ENCODE results near the gene ONECUT3. TPM values are rescaled to one million over a fixed set of nuclear protein-coding genes. Genes with fewer than 3 reads are reported as not detected.

The ONECUT3 gene
- total and polyA plus RNA-seq, 4 donors, result not detected

GRCh38 chr19:1762243-1763117 is 9.2 kb downstream of the ONECUT3 start:
- Histone ChIP-seq H3K27me3 (ENCODE audit: control insufficient read depth in 4 of 4, insufficient read depth in 4 of 4, low read length in 3 of 4) (peaks cover 15 to 26% (median 18%) of the 10 kb centered on the region in 4 donors), H3K4me1 (ENCODE audit: control insufficient read depth in 4 of 4, insufficient read depth in 4 of 4, low read length in 3 of 4) (peaks cover 0 to 2% (median under 1%) of the 10 kb centered on the region in 4 donors), H3K36me3 (ENCODE audit: control insufficient read depth in 4 of 4, insufficient read depth in 3 of 4, low read depth in 1 of 4, low read length in 3 of 4) (no peaks in the 10 kb centered on the region), H3K4me3 (ENCODE audit: low read depth in 1 of 3, low read length in 3 of 3) (no peak overlapping the region), H3K9me3 (ENCODE audit: control insufficient read depth in 4 of 4, low read length in 3 of 4) (no peaks in the 10 kb centered on the region), H3K27ac (ENCODE audit: low read depth in 1 of 2, low read length in 2 of 2) (no peak overlapping the region), H3K9ac (ENCODE audit: low read depth in 1 of 2, low read length in 2 of 2) (no peak overlapping the region)
- no peak for DNase-seq (ENCODE audit: low spot score)
- WGBS, result 17% methylated on average over 56 of the region's 56 CpGs
- TF ChIP-seq RAD21 (IDR thresholded peaks at IDR 0.05), result no peak

- Histone ChIP-seq H3K4me1 (ENCODE audit: control insufficient read depth in 4 of 4, insufficient read depth in 4 of 4, low read length in 3 of 4) (no peaks in the 10 kb centered on the region), H3K36me3 (ENCODE audit: control insufficient read depth in 4 of 4, insufficient read depth in 3 of 4, low read depth in 1 of 4, low read length in 3 of 4) (no peaks in the 10 kb centered on the region), H3K9me3 (ENCODE audit: control insufficient read depth in 4 of 4, low read length in 3 of 4) (no peaks in the 10 kb centered on the region), H3K9ac (ENCODE audit: low read depth in 1 of 2, low read length in 2 of 2) (no peak overlapping the region), H3K27me3 (ENCODE audit: control insufficient read depth in 4 of 4, insufficient read depth in 4 of 4, low read length in 3 of 4) (peaks cover 12 to 19% (median 15%) of the 10 kb centered on the region in 4 donors), H3K27ac (ENCODE audit: low read depth in 1 of 2, low read length in 2 of 2) (no peak overlapping the region), H3K4me3 (ENCODE audit: low read depth in 1 of 3, low read length in 3 of 3) (no peak overlapping the region)
- 18% methylated on average over 39 of the region's 39 CpGs for WGBS
- TF ChIP-seq ATF3 (IDR thresholded peaks at IDR 0.05), result no peak
- DNase-seq (ENCODE audit: low spot score), result no peak
Observed at GRCh38 chr19:1763648-1764639, 10.6 kb downstream of the ONECUT3 start.

GRCh38 chr19:1764729-1765128 is 11.4 kb downstream of the ONECUT3 start:
- Histone ChIP-seq H3K4me1 (ENCODE audit: control insufficient read depth in 4 of 4, insufficient read depth in 4 of 4, low read length in 3 of 4) (no peaks in the 10 kb centered on the region), H3K27ac (ENCODE audit: low read depth in 1 of 2, low read length in 2 of 2) (no peak overlapping the region), H3K4me3 (ENCODE audit: low read depth in 1 of 3, low read length in 3 of 3) (no peak overlapping the region), H3K36me3 (ENCODE audit: control insufficient read depth in 4 of 4, insufficient read depth in 3 of 4, low read depth in 1 of 4, low read length in 3 of 4) (no peaks in the 10 kb centered on the region), H3K27me3 (ENCODE audit: control insufficient read depth in 4 of 4, insufficient read depth in 4 of 4, low read length in 3 of 4) (peaks cover 11 to 17% (median 13%) of the 10 kb centered on the region in 4 donors), H3K9ac (ENCODE audit: low read depth in 1 of 2, low read length in 2 of 2) (no peak overlapping the region), H3K9me3 (ENCODE audit: control insufficient read depth in 4 of 4, low read length in 3 of 4) (no peaks in the 10 kb centered on the region)
- DNase-seq (ENCODE audit: low spot score), result no peak
- 17% methylated on average over 15 of the region's 15 CpGs for WGBS
- TF ChIP-seq RAD21 (IDR thresholded peaks at IDR 0.05) (no peak), SP1 (IDR thresholded peaks at IDR 0.05) (no peak), JUND (IDR thresholded peaks at IDR 0.05) (no peak), RXRA (IDR thresholded peaks at IDR 0.05) (no peak), TAF1 (conservative IDR thresholded peaks at IDR 0.05) (no peak), MAX (IDR thresholded peaks at IDR 0.05) (no peak), GABPA (IDR thresholded peaks at IDR 0.05 in 1 of 2, conservative IDR thresholded peaks at IDR 0.05 in 1 of 2) (no peak), REST (IDR thresholded peaks at IDR 0.05) (no peak), FOXA1 (IDR thresholded peaks at IDR 0.05) (no peak), NR2F2 (IDR thresholded peaks at IDR 0.05) (no peak), CTCF (IDR thresholded peaks at IDR 0.05; ENCODE audit: low read depth, low read length, missing input control) (no peak), ATF3 (IDR thresholded peaks at IDR 0.05) (no peak), HNF4A (conservative IDR thresholded peaks at IDR 0.05) (no peak), YY1 (IDR thresholded peaks at IDR 0.05) (no peak), FOXA2 (IDR thresholded peaks at IDR 0.05) (no peak), EGR1 (IDR thresholded peaks at IDR 0.05; ENCODE audit: low read depth in 2 of 2) (no peak), HNF4G (IDR thresholded peaks at IDR 0.05) (no peak)

All from liver (tissue), 9 donors.